Fibroblast of lung (primary cell): ENCODE data around the gene FALEC. TPM values are rescaled to one million over a fixed set of nuclear protein-coding genes. Genes with fewer than 3 reads are reported as not detected.

ENCODE experiments used
- DNase-seq, 2 donors: peaks; one replicate each; pipeline versions ENCODE4 v3.0.0 to v3.0.0-alpha.2; 2010; ENCODE audit warnings: low read depth in 2 of 2
- H2AFZ ChIP-seq: 2 replicates; pipeline ENCODE4 v1.5.1; 2012; ENCODE audit warnings: low read length, control low read depth, inconsistent platforms
- H3K27ac ChIP-seq: 2 replicates; pipeline ENCODE4 v1.5.1; 2011; ENCODE audit warnings: low read length, control low read depth; ENCODE audit not compliant: insufficient read depth
- H3K27me3 ChIP-seq: 2 replicates; pipeline ENCODE4 v1.5.1; 2011; ENCODE audit warnings: mild to moderate bottlenecking, low read length; ENCODE audit not compliant: control insufficient read depth, insufficient read depth
- H3K36me3 ChIP-seq: 2 replicates; pipeline ENCODE4 v1.5.1; 2011; ENCODE audit warnings: low read length; ENCODE audit not compliant: control insufficient read depth, insufficient read depth
- H3K4me1 ChIP-seq: 2 replicates; pipeline ENCODE4 v1.5.1; 2011; ENCODE audit warnings: low read length; ENCODE audit not compliant: control insufficient read depth, insufficient read depth; ENCODE audit errors: extremely low read depth
- H3K4me2 ChIP-seq: 2 replicates; pipeline ENCODE4 v1.5.1; 2011; ENCODE audit warnings: low read length, control low read depth; ENCODE audit not compliant: insufficient read depth; ENCODE audit errors: extremely low read depth
- H3K4me3 ChIP-seq, 4 experiments: fragments of 200-600 bp in 1 of 4; sonication (generic) in 1 of 4; replicated peaks in 1 of 4; 2 replicates each; pipeline ENCODE4 v1.5.1; 2011 to 2016; ENCODE audit warnings: low read length in 4 of 4, low read depth in 3 of 4, mild to moderate bottlenecking in 3 of 4, control low read depth in 2 of 4, inconsistent platforms in 1 of 4, mixed read lengths in 1 of 4; ENCODE audit not compliant: insufficient read depth in 1 of 4; ENCODE audit errors: control extremely low read depth in 1 of 4
- H3K79me2 ChIP-seq: 2 replicates; pipeline ENCODE4 v1.5.1; 2012; ENCODE audit warnings: mild to moderate bottlenecking, low read length, inconsistent platforms; ENCODE audit not compliant: control insufficient read depth, insufficient read depth
- H3K9ac ChIP-seq: 2 replicates; pipeline ENCODE4 v1.5.1; 2011; ENCODE audit warnings: mild to moderate bottlenecking, low read length, control low read depth; ENCODE audit not compliant: insufficient read depth
- H3K9me3 ChIP-seq: 2 replicates; pipeline ENCODE4 v1.5.1; 2012; ENCODE audit warnings: low read depth, low read length; ENCODE audit not compliant: control insufficient read depth, insufficient read depth
- H4K20me1 ChIP-seq: 2 replicates; pipeline ENCODE4 v1.5.1; 2011; ENCODE audit warnings: low read length; ENCODE audit not compliant: control insufficient read depth, insufficient read depth; ENCODE audit errors: extremely low read depth
- EZH2 ChIP-seq: IDR thresholded peaks from 2 replicates; pipeline ENCODE4 v1.5.1; 2012; ENCODE audit warnings: low read length, control low read depth, mild to moderate bottlenecking; ENCODE audit errors: missing control alignments
- polyA plus RNA-seq, 2 donors: library from polyadenylated mRNA; depleted of rRNA in 1 of 2; stranded (reverse) in 1 of 2; unstranded in 1 of 2; fragments of >200 nt; gene quantifications; 2 replicates each; pipeline ENCODE4 v1.2.1, GENCODE V29; 2011 to 2012; ENCODE audit warnings: missing spikeins in 1 of 2
- total RNA-seq: library from RNA; depleted of rRNA; stranded (reverse); fragments of >200 nt; gene quantifications from 2 replicates; pipeline ENCODE4 v1.2.1, GENCODE V29; 2014
- TF ChIP-seq, protein P1 (sequence below), 2 donors: IDR thresholded peaks in 1 of 2; conservative IDR thresholded peaks in 1 of 2; 1 replicate in 1 of 2; 2 replicates in 1 of 2; pipeline ENCODE4 v1.5.1; 2011 to 2012; ENCODE audit warnings: low read length in 2 of 2, control low read depth in 1 of 2, inconsistent platforms in 1 of 2, low read depth in 1 of 2, mild to moderate bottlenecking in 1 of 2

The FALEC gene
- total and polyA plus RNA-seq, 2 donors (not counting 1 experiment from before 2014, with no cell fraction given), result 0.83 TPM; not detected in 1

DNA sequence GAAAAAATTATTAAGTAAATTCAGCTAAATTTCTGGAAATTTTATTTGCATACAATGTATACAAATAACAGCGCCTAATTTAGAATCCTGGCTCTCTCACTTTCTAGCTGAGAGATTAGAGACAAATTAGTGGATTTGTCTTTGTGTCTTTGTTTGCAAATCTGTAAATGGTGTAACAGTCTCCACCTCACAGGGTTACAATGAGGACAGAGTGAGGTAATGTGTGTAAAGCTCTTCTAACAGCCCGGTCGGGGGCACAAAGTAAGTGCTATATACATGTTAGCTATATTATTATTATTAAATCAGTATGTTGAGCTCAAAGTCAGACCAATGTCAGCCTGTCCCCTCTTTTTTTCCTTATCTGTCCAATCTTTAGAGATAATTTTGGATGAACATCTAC lies 28.7 kb downstream of the FALEC start:
- Histone ChIP-seq H3K27me3 (no peaks in the 10 kb centered on the region), H3K27ac (no peak overlapping the region), H3K79me2 (no peaks in the 10 kb centered on the region), H2AFZ (no peak overlapping the region), H3K4me3 (no peak overlapping the region), H3K4me1 (no peaks in the 10 kb centered on the region), H4K20me1 (no peaks in the 10 kb centered on the region), H3K4me2 (no peak overlapping the region), H3K9me3 (no peaks in the 10 kb centered on the region), H3K36me3 (no peaks in the 10 kb centered on the region), H3K9ac (no peak overlapping the region)
- DNase-seq, result no peak
- TF ChIP-seq EZH2, result no peak
- TF ChIP-seq, protein P1, sequence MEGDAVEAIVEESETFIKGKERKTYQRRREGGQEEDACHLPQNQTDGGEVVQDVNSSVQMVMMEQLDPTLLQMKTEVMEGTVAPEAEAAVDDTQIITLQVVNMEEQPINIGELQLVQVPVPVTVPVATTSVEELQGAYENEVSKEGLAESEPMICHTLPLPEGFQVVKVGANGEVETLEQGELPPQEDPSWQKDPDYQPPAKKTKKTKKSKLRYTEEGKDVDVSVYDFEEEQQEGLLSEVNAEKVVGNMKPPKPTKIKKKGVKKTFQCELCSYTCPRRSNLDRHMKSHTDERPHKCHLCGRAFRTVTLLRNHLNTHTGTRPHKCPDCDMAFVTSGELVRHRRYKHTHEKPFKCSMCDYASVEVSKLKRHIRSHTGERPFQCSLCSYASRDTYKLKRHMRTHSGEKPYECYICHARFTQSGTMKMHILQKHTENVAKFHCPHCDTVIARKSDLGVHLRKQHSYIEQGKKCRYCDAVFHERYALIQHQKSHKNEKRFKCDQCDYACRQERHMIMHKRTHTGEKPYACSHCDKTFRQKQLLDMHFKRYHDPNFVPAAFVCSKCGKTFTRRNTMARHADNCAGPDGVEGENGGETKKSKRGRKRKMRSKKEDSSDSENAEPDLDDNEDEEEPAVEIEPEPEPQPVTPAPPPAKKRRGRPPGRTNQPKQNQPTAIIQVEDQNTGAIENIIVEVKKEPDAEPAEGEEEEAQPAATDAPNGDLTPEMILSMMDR (conservative IDR thresholded peaks at IDR 0.05 in 1 of 2, IDR thresholded peaks at IDR 0.05 in 1 of 2; ENCODE audit: low read depth in 1 of 2, low read length in 2 of 2), result no peak

DNA sequence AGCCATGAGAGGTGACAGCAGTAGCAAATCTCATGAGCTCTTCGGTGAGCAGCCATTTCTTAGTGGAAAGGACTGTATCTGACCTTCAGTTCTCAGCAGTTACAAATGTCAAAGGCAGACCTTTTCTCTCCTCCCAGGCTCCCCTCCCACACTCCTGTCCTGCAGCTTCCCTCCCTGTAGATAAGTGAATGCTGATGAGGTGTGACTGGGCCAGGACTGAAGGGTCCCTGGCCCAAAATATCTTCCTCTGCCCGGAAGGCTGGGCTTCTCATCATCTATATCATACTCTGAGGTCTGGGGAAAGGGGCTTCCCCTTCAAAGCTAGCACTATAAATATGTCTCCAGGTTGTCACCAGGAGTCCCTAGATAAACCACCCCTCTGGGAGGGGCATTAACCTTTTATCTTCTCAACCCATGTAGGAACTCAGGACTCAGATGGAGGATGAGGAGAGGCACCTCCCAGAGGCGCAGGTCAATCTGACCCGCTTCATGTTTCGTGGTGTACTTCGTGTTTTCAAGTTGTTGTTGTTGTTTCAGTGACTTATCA lies 30.0 kb downstream of the FALEC start:
- Histone ChIP-seq H3K4me2 (no peak overlapping the region), H3K36me3 (no peaks in the 10 kb centered on the region), H3K9me3 (no peaks in the 10 kb centered on the region), H3K27me3 (no peaks in the 10 kb centered on the region), H4K20me1 (no peaks in the 10 kb centered on the region), H2AFZ (no peak overlapping the region), H3K4me3 (no peak overlapping the region), H3K27ac (no peak overlapping the region), H3K79me2 (no peaks in the 10 kb centered on the region), H3K9ac (no peak overlapping the region), H3K4me1 (peaks cover 2% of the 10 kb centered on the region)
- TF ChIP-seq, protein P1 (conservative IDR thresholded peaks at IDR 0.05 in 1 of 2, IDR thresholded peaks at IDR 0.05 in 1 of 2; ENCODE audit: low read depth in 1 of 2, low read length in 2 of 2), result no peak
- no peak for TF ChIP-seq EZH2
- DNase-seq, result no peak

DNA sequence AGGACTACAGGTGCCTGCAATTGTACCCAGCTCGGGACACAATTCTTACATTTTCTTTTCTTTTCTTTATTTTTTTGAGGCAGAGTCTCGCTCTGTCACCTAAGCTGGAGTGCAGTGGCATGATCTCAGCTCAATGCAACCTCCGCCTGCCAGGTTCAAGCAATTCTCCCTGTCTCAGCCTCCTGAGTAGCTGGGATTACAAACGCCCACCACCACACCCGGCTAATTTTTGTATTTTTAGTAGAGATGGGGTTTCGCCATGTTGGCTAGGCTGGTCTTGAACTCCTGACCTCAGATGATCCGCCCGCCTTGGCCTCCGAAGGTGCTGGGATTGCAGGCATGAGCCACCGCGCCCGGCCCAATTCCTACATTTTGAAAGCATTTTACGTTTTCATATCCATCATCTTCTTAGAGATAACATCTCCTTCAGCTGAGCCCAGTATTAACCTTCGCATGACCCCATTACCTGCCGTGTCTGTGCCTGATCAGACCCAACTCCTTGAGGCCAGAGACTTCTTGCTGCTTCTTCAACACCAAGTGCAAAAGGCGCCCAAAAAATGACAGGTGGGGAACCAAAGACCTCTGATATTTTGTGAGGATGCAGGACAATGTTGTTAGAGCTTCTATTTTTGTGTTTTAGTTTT lies 30.9 kb downstream of the FALEC start:
- no peaks in the 10 kb centered on the region for H4K20me1 ChIP-seq
- H3K79me2 ChIP-seq, result no peaks in the 10 kb centered on the region
- H3K4me1 ChIP-seq, result peaks cover 2% of the 10 kb centered on the region
- no peaks in the 10 kb centered on the region for H3K27me3 ChIP-seq
- TF ChIP-seq EZH2, result no peak
- TF ChIP-seq, protein P1 (conservative IDR thresholded peaks at IDR 0.05 in 1 of 2, IDR thresholded peaks at IDR 0.05 in 1 of 2; ENCODE audit: low read depth in 1 of 2, low read length in 2 of 2), result no peak
- H3K9ac ChIP-seq, result no peak overlapping the region
- H2AFZ ChIP-seq, result no peak overlapping the region
- no peak overlapping the region for H3K4me3 ChIP-seq
- no peaks in the 10 kb centered on the region for H3K36me3 ChIP-seq
- no peak overlapping the region for H3K4me2 ChIP-seq
- no peak for DNase-seq
- no peak overlapping the region for H3K27ac ChIP-seq
- no peaks in the 10 kb centered on the region for H3K9me3 ChIP-seq
